Mammary epithelial cell (primary cell): Measurements from ENCODE around the gene FBXO28.

ENCODE experiments used
- CTCF ChIP-seq, 2 donors: IDR thresholded peaks in 1 of 2; conservative IDR thresholded peaks in 1 of 2; 2 replicates each; pipeline ENCODE4 v1.5.1; 2011 to 2012; ENCODE audit warnings: inconsistent platforms in 2 of 2, low read length in 2 of 2, mild to moderate bottlenecking in 2 of 2, control low read depth in 1 of 2, low read depth in 1 of 2; ENCODE audit not compliant: insufficient read depth in 1 of 2; ENCODE audit errors: extremely low read depth in 1 of 2
- EZH2 ChIP-seq: IDR thresholded peaks from 2 replicates; pipeline ENCODE4 v1.6.1; 2012; ENCODE audit warnings: low read length, inconsistent platforms, borderline replicate concordance

GRCh38 chr1:224177356-224177999 lies 63.6 kb downstream of the FBXO28 start:
- no peak for TF ChIP-seq CTCF (conservative IDR thresholded peaks at IDR 0.05 in 1 of 2, IDR thresholded peaks at IDR 0.05 in 1 of 2; ENCODE audit: extremely low read depth in 1 of 2, insufficient read depth in 1 of 2, low read depth in 1 of 2, low read length in 2 of 2)
- no peak for TF ChIP-seq EZH2
